Muscle of leg (tissue), 11 donors: Measurements from ENCODE around the gene DOCK1. TPM values are rescaled to one million over a fixed set of nuclear protein-coding genes. Genes with fewer than 3 reads are reported as not detected.
"Not testable (repeated sequence)": the region's sequence is repeated elsewhere in the genome, so short reads cannot be mapped to it uniquely, and the experiment has no call there.

Experiments
- DNase-seq: peaks from one replicate; pipeline ENCODE4 v3.0.0; 2013
- H3K27ac ChIP-seq: one replicate; pipeline ENCODE4 v1.5.1; 2013; ENCODE audit warnings: mild to moderate bottlenecking, low read length, control low read depth
- H3K27me3 ChIP-seq: one replicate; pipeline ENCODE4 v1.6.1; 2013; ENCODE audit warnings: low read length; ENCODE audit not compliant: control insufficient read depth, insufficient read depth
- H3K36me3 ChIP-seq: one replicate; pipeline ENCODE4 v1.6.1; 2013; ENCODE audit warnings: low read length; ENCODE audit not compliant: control insufficient read depth, insufficient read depth
- H3K4me1 ChIP-seq: one replicate; pipeline ENCODE4 v1.6.1; 2013; ENCODE audit warnings: low read length; ENCODE audit not compliant: control insufficient read depth, insufficient read depth
- H3K4me3 ChIP-seq: one replicate; pipeline ENCODE4 v1.5.1; 2013; ENCODE audit warnings: low read length, control low read depth
- H3K9me3 ChIP-seq: replicated peaks from 2 replicates; pipeline ENCODE4 v1.6.1; 2013; ENCODE audit warnings: low read depth, low read length; ENCODE audit not compliant: control insufficient read depth
- WGBS: methylation state at CpG from one replicate; pipeline ENCODE4 v1.1.5; 2013; ENCODE audit warnings: missing lambda C conversion rate; ENCODE audit not compliant: insufficient coverage; 5-methylcytosine and 5-hydroxymethylcytosine counted together
- polyA plus RNA-seq, 8 donors: library from polyadenylated mRNA; unstranded; fragments of 120-200 nt; gene quantifications; one replicate each; pipeline versions ENCODE4 v1.2.1 to v1.2.3, GENCODE V29; 2013; ENCODE audit warnings: inconsistent platforms in 1 of 8, low replicate concordance in 1 of 8; ENCODE audit not compliant: insufficient read length in 8 of 8, insufficient read depth in 1 of 8
- total RNA-seq: library from RNA; stranded (reverse); fragments of 120-200 nt; gene quantifications from one replicate; pipeline ENCODE4 v1.2.4, GENCODE V29; 2013

Gene DOCK1
- total and polyA plus RNA-seq, 9 donors, result 27.3 to 52.9 (median 37.1) TPM

- no peaks in the 10 kb centered on the region for H3K4me1 ChIP-seq
- H3K9me3 ChIP-seq, result no peaks in the 10 kb centered on the region
- H3K27ac ChIP-seq, result no peak overlapping the region
- H3K36me3 ChIP-seq, result no peaks in the 10 kb centered on the region
- no CpG with 5 or more reads among the region's 5 CpGs for WGBS
- no peak for DNase-seq
- H3K27me3 ChIP-seq, result peaks cover 4% of the 10 kb centered on the region
- no peak overlapping the region for H3K4me3 ChIP-seq
Measured at GRCh38 chr10:126880926-126881325, 24.3 kb upstream of the DOCK1 start.

- H3K4me3 ChIP-seq, H3K27ac ChIP-seq, H3K4me1 ChIP-seq, H3K27me3 ChIP-seq, H3K36me3 ChIP-seq, H3K9me3 ChIP-seq, DNase-seq: not testable (repeated sequence)
- WGBS, result 3% methylated on average over 9 of the region's 16 CpGs
Measured at GRCh38 chr10:126882055-126882454, 23.2 kb upstream of the DOCK1 start.

DNA sequence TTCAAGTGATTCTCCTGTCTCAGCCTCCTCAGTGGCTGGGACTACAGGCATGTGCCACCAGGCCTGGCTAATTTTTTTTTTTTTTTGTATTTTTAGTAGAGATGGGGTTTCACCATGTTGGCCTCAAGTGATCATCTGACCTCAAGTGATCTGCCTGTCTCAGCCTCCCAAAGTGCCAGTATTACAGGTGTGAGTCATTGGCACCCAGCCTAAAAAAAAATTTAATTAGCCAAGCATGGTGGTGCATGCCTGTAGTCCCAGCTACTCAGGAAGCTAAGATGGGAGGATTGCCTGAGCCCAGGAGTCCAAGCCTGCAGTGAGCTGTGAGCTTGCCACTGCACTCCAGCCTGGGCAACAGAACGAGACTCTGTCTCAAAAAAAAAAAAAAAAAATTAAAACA is 16.8 kb upstream of the DOCK1 start:
- not testable (repeated sequence) for DNase-seq, H3K4me3 ChIP-seq, H3K9me3 ChIP-seq, H3K36me3 ChIP-seq, H3K27ac ChIP-seq, H3K4me1 ChIP-seq, H3K27me3 ChIP-seq
- WGBS, result no CpG with 5 or more reads among the region's 1 CpG

DNA sequence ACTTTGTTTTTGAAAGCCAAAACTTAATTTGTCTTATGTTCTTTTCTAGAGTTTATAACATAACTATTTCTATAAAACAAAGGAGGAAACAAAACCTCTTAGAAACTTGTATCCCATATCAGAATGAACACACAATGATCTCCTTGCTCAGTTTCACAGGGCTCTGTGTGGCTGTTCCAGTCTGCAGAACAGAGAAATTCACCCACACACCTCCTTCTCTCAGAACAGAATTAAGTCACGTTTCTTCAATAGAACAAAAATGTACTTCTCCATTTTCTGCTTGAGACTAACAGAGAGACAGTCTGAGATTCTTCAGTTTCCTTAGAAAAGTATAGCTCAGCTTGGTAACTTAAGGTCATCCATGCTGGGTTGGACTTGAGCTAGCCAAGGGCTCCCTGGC is 15.8 kb upstream of the DOCK1 start:
- no peak overlapping the region for H3K27ac ChIP-seq
- H3K36me3 ChIP-seq, result no peaks in the 10 kb centered on the region
- H3K4me3 ChIP-seq, result no peak overlapping the region
- no CpG with 5 or more reads among the region's 1 CpG for WGBS
- no peak for DNase-seq
- peaks cover 4% of the 10 kb centered on the region for H3K4me1 ChIP-seq
- H3K9me3 ChIP-seq, result no peaks in the 10 kb centered on the region
- no peaks in the 10 kb centered on the region for H3K27me3 ChIP-seq

DNA sequence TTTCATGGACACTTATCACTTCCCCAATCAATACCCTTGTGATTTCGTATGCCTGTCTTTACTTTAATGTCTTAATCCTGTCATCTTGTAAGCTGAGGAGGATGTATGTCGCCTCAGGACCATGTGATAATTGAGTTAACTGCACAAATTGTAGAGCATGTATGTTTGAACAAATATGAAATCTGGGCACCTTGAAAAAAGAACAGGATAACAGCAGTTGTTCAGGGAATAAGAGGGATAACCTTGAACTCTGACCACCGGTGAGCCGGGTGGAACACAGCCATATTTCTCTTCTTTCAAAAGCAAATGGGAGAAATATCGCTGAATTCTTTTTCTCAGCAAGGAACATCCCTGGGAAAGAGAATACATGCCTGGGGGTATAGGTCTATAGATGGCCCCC is 14.4 kb upstream of the DOCK1 start:
- WGBS, result no CpG with 5 or more reads among the region's 5 CpGs
- not testable (repeated sequence) for H3K27ac ChIP-seq, H3K9me3 ChIP-seq, H3K4me3 ChIP-seq, DNase-seq, H3K27me3 ChIP-seq, H3K36me3 ChIP-seq, H3K4me1 ChIP-seq

DNA sequence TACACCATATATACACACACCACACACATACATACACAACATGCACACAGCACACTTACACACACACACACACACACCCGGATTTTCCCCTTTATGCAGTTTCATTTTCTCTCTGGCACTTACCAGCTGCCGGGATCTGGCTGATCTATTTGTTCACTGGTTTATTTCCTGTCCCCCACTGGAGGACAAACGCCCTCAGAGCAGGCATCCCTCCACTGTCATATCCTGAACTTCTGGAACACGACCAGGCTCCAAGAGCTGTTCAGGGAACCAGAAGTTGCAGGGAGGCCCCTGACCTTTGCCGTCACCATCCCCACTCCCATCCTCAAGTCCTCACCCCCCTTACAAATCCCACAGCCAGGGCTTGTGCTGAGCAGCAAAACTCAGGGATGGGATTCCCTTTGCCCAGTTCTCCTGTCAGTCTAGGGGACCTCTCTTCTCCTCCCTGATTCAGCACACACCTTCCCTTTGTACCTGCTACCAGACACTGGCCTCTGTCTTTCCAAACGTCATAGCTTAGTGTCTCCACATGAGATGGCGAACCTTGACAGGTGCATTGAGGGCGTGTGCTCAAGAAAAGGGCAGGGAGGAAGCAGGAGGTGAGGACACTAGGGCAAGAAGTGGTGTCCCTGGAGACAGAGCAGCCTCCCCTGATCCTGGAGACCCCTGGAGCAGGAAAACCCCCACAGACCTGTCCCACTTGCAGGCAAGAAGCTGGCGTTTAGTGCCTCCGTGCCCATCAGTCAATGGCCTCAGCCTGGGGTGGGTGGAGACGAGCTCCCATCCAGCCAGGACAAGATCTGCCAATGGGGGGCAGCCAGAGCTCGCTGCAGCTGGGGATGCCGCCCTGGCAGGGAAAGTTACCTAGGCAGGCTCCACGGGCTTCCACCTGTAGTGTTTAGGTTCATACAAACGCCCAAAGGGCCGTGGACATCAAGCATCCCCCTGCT is 12.7 kb upstream of the DOCK1 start:
- WGBS, result 59% methylated on average over 14 of the region's 16 CpGs

GRCh38 chr10:126893206-126893605 is 12.0 kb upstream of the DOCK1 start:
- peak; percentile 64 for DNase-seq
- H3K36me3 ChIP-seq, result no peaks in the 10 kb centered on the region
- no peak overlapping the region for H3K4me3 ChIP-seq
- no peak overlapping the region for H3K27ac ChIP-seq
- H3K9me3 ChIP-seq, result no peaks in the 10 kb centered on the region
- H3K4me1 ChIP-seq, result peaks cover 4% of the 10 kb centered on the region
- 56% methylated on average over 3 of the region's 9 CpGs for WGBS
- H3K27me3 ChIP-seq, result no peaks in the 10 kb centered on the region

More for the DNA sequence above, 12.7 kb upstream of the DOCK1 start:
- H3K4me1 ChIP-seq, result peaks cover 4% of the 10 kb centered on the region
- no peaks in the 10 kb centered on the region for H3K9me3 ChIP-seq
- H3K27ac ChIP-seq, result no peak overlapping the region
- H3K27me3 ChIP-seq, result no peaks in the 10 kb centered on the region
- no peaks in the 10 kb centered on the region for H3K36me3 ChIP-seq
- DNase-seq, result peak; percentile 19
- no peak overlapping the region for H3K4me3 ChIP-seq

- H3K27me3 ChIP-seq, result no peaks in the 10 kb centered on the region
- no peak overlapping the region for H3K27ac ChIP-seq
- H3K36me3 ChIP-seq, result no peaks in the 10 kb centered on the region
- H3K4me1 ChIP-seq, result peaks cover 4% of the 10 kb centered on the region
- no peak overlapping the region for H3K4me3 ChIP-seq
- 80% methylated on average over 7 of the region's 8 CpGs for WGBS
- peaks cover 4% of the 10 kb centered on the region for H3K9me3 ChIP-seq
- DNase-seq, result no peak
Measured at GRCh38 chr10:126893841-126894240, 11.4 kb upstream of the DOCK1 start.

- H3K4me1 ChIP-seq, result peaks cover 4% of the 10 kb centered on the region
- H3K36me3 ChIP-seq, result no peaks in the 10 kb centered on the region
- H3K9me3 ChIP-seq, result peaks cover 7% of the 10 kb centered on the region
- no peaks in the 10 kb centered on the region for H3K27me3 ChIP-seq
- H3K27ac ChIP-seq, result no peak overlapping the region
- no peak for DNase-seq
- H3K4me3 ChIP-seq, result no peak overlapping the region
- WGBS, result 72% methylated on average over 9 of the region's 9 CpGs
Measured at GRCh38 chr10:126895214-126895781, 9.9 kb upstream of the DOCK1 start.

DNA sequence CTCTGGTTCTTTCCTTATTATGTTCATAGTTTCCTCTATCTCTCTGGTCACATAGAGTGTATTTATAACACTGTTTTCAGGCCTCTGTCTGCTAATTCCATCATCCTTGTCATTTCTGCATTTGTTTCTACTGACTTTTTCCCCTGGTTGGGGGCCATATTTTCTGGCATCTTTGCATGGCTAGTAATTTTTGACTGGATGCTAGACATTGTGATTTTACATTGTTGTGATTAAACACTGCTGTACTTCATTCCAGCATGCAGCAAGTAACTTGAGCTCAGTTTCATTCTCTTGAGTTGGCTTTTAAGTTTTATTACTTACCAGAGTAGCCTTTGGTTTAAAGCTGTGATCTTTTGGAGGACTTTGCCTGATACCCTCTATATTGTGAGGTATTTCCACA is 6.8 kb upstream of the DOCK1 start:
- no peaks in the 10 kb centered on the region for H3K4me1 ChIP-seq

More for the DNA sequence above, 6.8 kb upstream of the DOCK1 start:
- Histone ChIP-seq H3K27ac (no peak overlapping the region), H3K9me3 (peaks cover 7% of the 10 kb centered on the region), H3K36me3 (peaks cover 4% of the 10 kb centered on the region), H3K27me3 (no peaks in the 10 kb centered on the region), H3K4me3 (no peak overlapping the region)
- no peak for DNase-seq
